CD4-positive, alpha-beta T cell (primary cell): ENCODE results near the gene VWA7. TPM values are rescaled to one million over a fixed set of nuclear protein-coding genes. Genes with fewer than 3 reads are reported as not detected.

Experiments
- ATAC-seq: fragments of 200-7000 bp; cut with Tn5 transposase; one replicate; pipeline ENCODE4 v1.10.0; 2022; ENCODE audit warnings: mild to moderate bottlenecking; ENCODE audit not compliant: poor library complexity
- CTCF ChIA-PET: fragments of 350-600 bp; sonication (Branson Sonifier 250); formaldehyde crosslinking; loops from one replicate; lab custom pipeline; 2021; ENCODE audit warnings: antibody characterized with exemption, inconsistent platforms; lab: Charles Lee
- POLR2A ChIA-PET: fragments of 350-600 bp; sonication (Branson Sonifier 250); formaldehyde crosslinking; loops from one replicate; lab custom pipeline; 2021; ENCODE audit warnings: antibody characterized with exemption, inconsistent platforms; lab: Charles Lee
- DNase-seq, 14 experiments: peaks; one replicate each; pipeline ENCODE4 v3.0.0-alpha.2; 2013 to 2020; ENCODE audit warnings: mixed read lengths in 2 of 14
- H3K27ac ChIP-seq, 2 donors: one replicate each; pipeline versions ENCODE4 v1.5.1 to v1.7.0; 2013; ENCODE audit warnings: low read length in 2 of 2, low read depth in 1 of 2, mild to moderate bottlenecking in 1 of 2
- H3K27me3 ChIP-seq, 2 experiments: 1 replicate in 1 of 2; 2 replicates in 1 of 2; pipeline versions ENCODE4 v1.6.1 to v1.7.0; 2013; ENCODE audit warnings: low read length in 2 of 2, control low read depth in 1 of 2, mild to moderate bottlenecking in 1 of 2, moderate library complexity in 1 of 2; ENCODE audit not compliant: insufficient read depth in 2 of 2, control insufficient read depth in 1 of 2
- H3K36me3 ChIP-seq: one replicate; pipeline ENCODE4 v1.6.1; 2013; ENCODE audit warnings: low read length, control low read depth; ENCODE audit not compliant: insufficient read depth
- H3K4me1 ChIP-seq: one replicate; pipeline ENCODE4 v1.6.1; 2013; ENCODE audit warnings: low read length, control low read depth; ENCODE audit not compliant: insufficient read depth
- H3K4me3 ChIP-seq: one replicate; pipeline ENCODE4 v1.5.1; 2013; ENCODE audit warnings: mild to moderate bottlenecking, low read length, moderate library complexity
- H3K9me3 ChIP-seq, 2 experiments: 1 replicate in 1 of 2; 2 replicates in 1 of 2; pipeline versions ENCODE4 v1.6.1 to v1.7.0; 2013; ENCODE audit warnings: low read length in 2 of 2, mild to moderate bottlenecking in 2 of 2, control low read depth in 1 of 2, moderate library complexity in 1 of 2; ENCODE audit not compliant: control insufficient read depth in 1 of 2, insufficient read depth in 1 of 2
- H3K27ac Mint-ChIP-seq: one replicate; pipeline ENCODE4 v1.8.0; 2020; ENCODE audit warnings: mixed read lengths
- H3K27me3 Mint-ChIP-seq: one replicate; pipeline ENCODE4 v1.8.0; 2021; ENCODE audit warnings: mixed read lengths
- H3K36me3 Mint-ChIP-seq: one replicate; pipeline ENCODE4 v1.8.0; 2021; ENCODE audit warnings: low read depth, mixed read lengths
- H3K4me1 Mint-ChIP-seq: one replicate; pipeline ENCODE4 v1.8.0; 2021; ENCODE audit warnings: low read depth, mixed read lengths
- H3K4me3 Mint-ChIP-seq: one replicate; pipeline ENCODE4 v1.8.0; 2020; ENCODE audit warnings: mild to moderate bottlenecking, mixed read lengths
- H3K9me3 Mint-ChIP-seq: one replicate; pipeline ENCODE4 v1.8.0; 2020; ENCODE audit warnings: mixed read lengths
- CTCF ChIP-seq: fragments of 200-600 bp; IDR thresholded peaks from one replicate; pipeline ENCODE4 v1.8.0; 2022; ENCODE audit warnings: antibody characterized with exemption, mild to moderate bottlenecking
- intact Hi-C, 2 experiments: fragments of 100-400 bp; cut with DNase I in 1 of 2; cut with micrococcal nuclease in 1 of 2; formaldehyde crosslinking; loops; one replicate each; pipeline versions ENCODE4 v1.15.1 to v1.9.0; 2023 to 2025; cut with DNase I, micrococcal nuclease
- total RNA-seq, 174 experiments: library from RNA in 2 of 174; stranded (reverse) in 2 of 174; gene quantifications; one replicate each; pipeline ENCODE4 v1.2.3 and lab custom pipeline; 2021 to 2026

VWA7 gene
- total RNA-seq, 2 experiments from 2014 or later = 1.7 TPM

- Histone ChIP-seq H3K27ac (no peak overlapping the region), H3K4me3 (no peak overlapping the region), H3K27me3 (no peaks in the 10 kb centered on the region), H3K9me3 (no peaks in the 10 kb centered on the region), H3K4me1 (peaks cover 37% of the 10 kb centered on the region), H3K36me3 (peaks cover 53% of the 10 kb centered on the region)
- peaks cover 20% of the 10 kb centered on the region for H3K4me1 Mint-ChIP-seq
- no peak overlapping the region for H3K27ac Mint-ChIP-seq
- TF ChIP-seq CTCF = no peak
- no peak for ATAC-seq
- CTCF ChIA-PET = interaction anchor here (1.6 kb wide), 1 partner anchor 10 kb away, joined by 3 read pairs; no protein-coding TSS in a partner anchor
- H3K27me3 Mint-ChIP-seq = no peaks in the 10 kb centered on the region
- no peaks in the 10 kb centered on the region for H3K9me3 Mint-ChIP-seq
- H3K4me3 Mint-ChIP-seq = no peak overlapping the region
- POLR2A ChIA-PET = no interaction called here
- DNase-seq = no peak
- H3K36me3 Mint-ChIP-seq = peaks cover 40% of the 10 kb centered on the region
- intact Hi-C loops = no loop called here
These were observed 2.1 kb upstream of the VWA7 start for GRCh38 chr6:31778999-31779885.

GRCh38 chr6:31778193-31778592 is 1.1 kb upstream of the VWA7 start:
- H3K27ac ChIP-seq = no peak overlapping the region
- peaks cover 20% of the 10 kb centered on the region for H3K4me1 Mint-ChIP-seq

GRCh38 chr6:31777667-31778050 is 531 bp upstream of the VWA7 start:
- peaks cover 40% of the 10 kb centered on the region for H3K36me3 ChIP-seq
- intact Hi-C loops = no loop called here
- H3K27me3 ChIP-seq = no peaks in the 10 kb centered on the region
- ChIA-PET CTCF (interaction anchor here (1.6 to 2.5 kb wide), 3 partner anchors 8 to 19 kb away, joined by 3 to 6 read pairs (median 5); no protein-coding TSS in a partner anchor), POLR2A (interaction anchor here (0.6 to 1.4 kb wide), 3 partner anchors 12 to 40 kb away, joined by 3 to 4 read pairs (median 4); partner anchors contain the start of gene MSH5)
- Mint-ChIP-seq H3K27ac (no peak overlapping the region), H3K4me3 (no peak overlapping the region), H3K36me3 (peaks cover 30% of the 10 kb centered on the region), H3K4me1 (peaks cover 24% of the 10 kb centered on the region), H3K9me3 (no peaks in the 10 kb centered on the region), H3K27me3 (no peaks in the 10 kb centered on the region)
- H3K4me3 ChIP-seq = no peak overlapping the region
- ATAC-seq (no peak), DNase-seq (no peak)
- H3K9me3 ChIP-seq = no peaks in the 10 kb centered on the region
- no peak for TF ChIP-seq CTCF
- no peak overlapping the region for H3K27ac ChIP-seq
- H3K4me1 ChIP-seq = peaks cover 49% of the 10 kb centered on the region

More at GRCh38 chr6:31778193-31778592, 1.1 kb upstream of the VWA7 start:
- Mint-ChIP-seq H3K27ac (no peak overlapping the region), H3K36me3 (peaks cover 35% of the 10 kb centered on the region), H3K27me3 (no peaks in the 10 kb centered on the region), H3K9me3 (no peaks in the 10 kb centered on the region), H3K4me3 (no peak overlapping the region)
- POLR2A ChIA-PET = interaction anchor here (1.4 kb wide), 2 partner anchors 12 to 38 kb away, joined by 3 to 4 read pairs; partner anchors contain the start of gene MSH5
- ATAC-seq (no peak), DNase-seq (no peak)
- Histone ChIP-seq H3K36me3 (peaks cover 45% of the 10 kb centered on the region), H3K4me1 (peaks cover 44% of the 10 kb centered on the region), H3K27me3 (no peaks in the 10 kb centered on the region), H3K9me3 (no peaks in the 10 kb centered on the region), H3K4me3 (no peak overlapping the region)
- CTCF ChIA-PET = interaction anchor here (1.6 to 2.1 kb wide), 2 partner anchors 8 to 13 kb away, joined by 3 to 5 read pairs; no protein-coding TSS in a partner anchor
- intact Hi-C loops = no loop called here
- TF ChIP-seq CTCF = no peak
